Effector memory CD4-positive, alpha-beta T cell (primary cell): ENCODE data around the gene ATF6.
"Not testable (repeated sequence)": the region's sequence is repeated elsewhere in the genome, so short reads cannot be mapped to it uniquely, and the experiment has no call there.

Experiments used
- DNase-seq, 3 donors: peaks; one replicate each; pipeline ENCODE4 v3.0.0-alpha.2; 2020
- H3K27ac ChIP-seq: 2 replicates; pipeline ENCODE4 v1.7.0; 2013; ENCODE audit warnings: mild to moderate bottlenecking, low read length, moderate library complexity; ENCODE audit not compliant: insufficient read depth, poor library complexity, severe bottlenecking
- H3K27me3 ChIP-seq: replicated peaks from 2 replicates; pipeline ENCODE4 v1.7.0; 2013; ENCODE audit warnings: mild to moderate bottlenecking, low read length; ENCODE audit not compliant: insufficient read depth, control insufficient read depth, poor library complexity, severe bottlenecking
- H3K36me3 ChIP-seq: 2 replicates; pipeline ENCODE4 v1.7.0; 2013; ENCODE audit warnings: mild to moderate bottlenecking, low read length, moderate library complexity; ENCODE audit not compliant: control insufficient read depth, insufficient read depth
- H3K4me1 ChIP-seq: 2 replicates; pipeline ENCODE4 v1.7.0; 2013; ENCODE audit warnings: low read length, mild to moderate bottlenecking; ENCODE audit not compliant: control insufficient read depth, insufficient read depth, poor library complexity, severe bottlenecking
- H3K4me3 ChIP-seq: 2 replicates; pipeline ENCODE4 v1.7.0; 2013; ENCODE audit warnings: low read length, low read depth, mild to moderate bottlenecking; ENCODE audit not compliant: insufficient read depth, poor library complexity, severe bottlenecking
- H3K9me3 ChIP-seq: 2 replicates; pipeline ENCODE4 v1.7.0; 2013; ENCODE audit warnings: mild to moderate bottlenecking, low read length, moderate library complexity; ENCODE audit not compliant: control insufficient read depth

The ATF6 gene

DNA sequence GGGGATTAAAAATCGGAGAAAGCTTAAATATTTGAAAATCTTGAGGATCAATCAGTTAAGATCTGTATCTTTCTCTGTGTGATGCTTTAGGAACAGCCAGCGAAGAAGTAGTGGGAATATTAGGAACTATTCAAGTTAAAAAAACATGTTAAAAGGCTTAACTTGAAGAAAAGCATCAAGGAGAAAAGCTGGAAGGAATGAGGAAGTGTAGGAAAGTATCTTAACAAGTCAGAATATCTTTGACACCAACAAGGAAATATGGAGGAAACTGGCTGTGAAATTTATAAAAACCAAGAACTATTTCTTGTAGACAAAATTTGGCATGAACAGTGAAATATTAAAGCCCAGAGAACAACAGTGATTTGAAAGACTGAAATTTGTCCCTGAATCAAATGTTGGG, 60.4 kb downstream of the ATF6 start:
- H3K27ac ChIP-seq = no peak overlapping the region
- no peaks in the 10 kb centered on the region for H3K9me3 ChIP-seq
- no peak overlapping the region for H3K4me3 ChIP-seq
- H3K36me3 ChIP-seq = peaks cover 14% of the 10 kb centered on the region
- no peaks in the 10 kb centered on the region for H3K27me3 ChIP-seq
- no peaks in the 10 kb centered on the region for H3K4me1 ChIP-seq
- DNase-seq = no peak

DNA sequence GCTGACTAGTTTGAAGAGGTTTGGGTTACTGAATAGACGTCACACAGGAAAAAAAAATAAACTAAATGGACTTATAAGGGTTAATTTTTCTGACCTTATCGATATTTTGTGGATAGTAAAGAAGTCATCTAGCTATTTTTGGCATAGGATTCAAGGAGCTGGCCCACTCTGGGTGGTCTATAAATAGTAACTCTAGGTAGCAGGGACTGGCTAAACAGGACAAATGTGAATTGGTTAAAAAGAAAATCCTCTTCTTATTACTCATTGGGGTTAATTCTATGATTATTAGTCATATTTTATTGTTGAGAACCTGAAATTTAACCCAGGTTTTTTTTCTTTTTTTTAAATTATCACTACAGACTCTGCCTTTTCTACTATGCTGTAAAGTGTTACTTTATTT, 61.7 kb downstream of the ATF6 start:
- H3K9me3 ChIP-seq = no peaks in the 10 kb centered on the region
- H3K27me3 ChIP-seq = no peaks in the 10 kb centered on the region
- H3K27ac ChIP-seq = no peak overlapping the region
- H3K4me1 ChIP-seq = no peaks in the 10 kb centered on the region
- no peak for DNase-seq
- H3K4me3 ChIP-seq = no peak overlapping the region
- H3K36me3 ChIP-seq = peaks cover 10% of the 10 kb centered on the region

DNA sequence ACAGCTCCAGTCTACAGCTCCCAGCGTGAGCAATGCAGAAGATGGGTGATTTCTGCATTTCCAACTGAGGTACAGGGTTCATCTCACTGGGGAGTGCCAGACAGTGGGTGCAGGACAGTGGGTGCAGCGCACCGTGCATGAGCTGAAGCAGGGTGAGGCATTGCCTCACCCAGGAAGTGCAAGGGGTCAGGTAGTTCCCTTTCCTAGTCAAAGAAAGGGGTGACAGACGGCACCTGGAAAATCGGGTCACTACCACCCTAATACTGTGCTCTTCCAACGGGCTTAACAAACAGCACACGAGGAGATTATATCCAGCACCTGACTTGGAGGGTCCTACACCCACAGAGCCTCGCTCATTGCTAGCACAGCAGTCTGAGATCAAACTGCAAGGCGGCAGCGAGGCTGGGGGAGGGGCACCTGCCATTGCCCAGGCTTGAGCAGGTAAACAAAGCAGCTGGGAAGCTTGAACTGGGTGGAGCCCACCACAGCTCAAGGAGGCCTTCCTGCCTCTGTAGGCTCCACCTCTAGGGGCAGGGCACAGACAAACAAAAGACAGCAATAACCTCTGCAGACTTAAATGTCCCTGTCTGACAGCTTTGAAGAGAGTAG, 66.3 kb downstream of the ATF6 start:
- not testable (repeated sequence) for H3K36me3 ChIP-seq, H3K27me3 ChIP-seq, H3K4me3 ChIP-seq, H3K4me1 ChIP-seq, H3K27ac ChIP-seq, DNase-seq, H3K9me3 ChIP-seq

DNA sequence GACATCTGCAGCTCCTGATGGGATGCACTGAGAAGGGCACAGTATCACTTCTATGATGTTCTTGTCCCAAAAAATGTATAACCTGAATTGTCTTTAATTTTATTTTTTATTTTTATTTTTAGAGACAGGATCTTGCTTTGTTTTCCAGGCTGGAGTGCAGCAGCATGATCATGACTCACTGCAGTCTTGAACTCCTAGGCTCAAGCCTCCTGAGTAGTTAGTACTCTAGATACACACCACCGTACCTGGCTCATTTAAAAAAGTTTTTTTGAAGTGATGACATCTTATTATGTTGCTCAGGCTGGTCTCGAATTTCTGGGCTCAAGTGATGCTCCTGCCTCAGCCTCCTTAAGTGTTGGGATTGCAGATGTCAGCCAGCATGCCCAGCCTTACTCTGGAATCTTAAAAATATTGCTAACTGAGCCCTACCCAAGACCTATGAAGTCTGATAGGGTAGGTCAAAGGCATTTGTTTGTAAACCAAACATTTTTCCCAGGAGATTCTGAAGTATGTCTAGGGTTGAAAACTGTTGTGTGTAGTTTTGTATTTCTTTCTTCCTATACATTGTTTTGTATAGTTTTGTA, 68.9 kb downstream of the ATF6 start:
- Histone ChIP-seq H3K36me3 (peaks cover 3% of the 10 kb centered on the region), H3K9me3 (no peaks in the 10 kb centered on the region), H3K27ac (no peak overlapping the region), H3K4me3 (no peak overlapping the region), H3K27me3 (no peaks in the 10 kb centered on the region), H3K4me1 (no peaks in the 10 kb centered on the region)
- DNase-seq = no peak

DNA sequence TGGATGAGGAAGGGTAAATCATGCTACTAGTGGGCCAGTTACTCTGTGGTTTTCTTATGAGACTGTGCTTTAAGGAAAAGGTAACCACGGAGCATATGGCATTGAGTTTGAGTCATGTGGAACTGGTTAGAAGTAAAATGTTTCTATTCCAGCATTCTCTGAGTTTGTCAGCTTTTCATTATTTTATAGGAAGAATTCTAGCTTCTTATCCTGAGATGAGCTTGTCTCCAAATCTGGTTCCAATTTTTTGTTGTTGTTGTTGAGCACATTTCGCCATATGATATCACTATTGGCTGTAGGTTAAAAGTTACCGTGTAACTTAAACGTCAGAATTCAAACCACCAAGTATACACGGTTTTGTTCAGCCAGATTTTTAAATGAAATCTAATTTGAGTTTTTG, 69.9 kb downstream of the ATF6 start:
- Histone ChIP-seq H3K9me3 (no peaks in the 10 kb centered on the region), H3K36me3 (peaks cover 3% of the 10 kb centered on the region), H3K27me3 (no peaks in the 10 kb centered on the region), H3K4me3 (no peak overlapping the region), H3K4me1 (no peaks in the 10 kb centered on the region), H3K27ac (no peak overlapping the region)
- no peak for DNase-seq

DNA sequence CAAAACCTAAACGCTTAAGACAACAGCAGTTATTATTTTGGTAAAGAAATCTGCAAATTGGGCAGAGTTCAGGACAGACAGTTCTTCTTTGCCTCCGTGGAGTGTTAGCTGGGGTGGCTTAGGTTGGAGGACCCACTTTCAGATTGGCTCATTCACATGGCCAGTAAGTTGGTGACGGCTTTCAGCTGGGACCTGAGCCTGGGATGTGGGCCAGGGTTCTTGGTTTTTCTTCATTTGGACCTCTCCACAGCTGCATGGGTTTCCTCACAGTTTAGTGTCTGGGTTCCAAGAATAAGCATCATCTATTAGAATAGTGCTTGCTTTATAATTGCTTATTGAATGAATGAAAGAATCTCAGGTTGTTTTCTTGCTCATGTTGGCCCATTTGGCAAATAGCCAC, 72.2 kb downstream of the ATF6 start:
- H3K36me3 ChIP-seq = peaks cover 4% of the 10 kb centered on the region
- no peaks in the 10 kb centered on the region for H3K27me3 ChIP-seq
- H3K27ac ChIP-seq = no peak overlapping the region
- DNase-seq = no peak
- no peak overlapping the region for H3K4me3 ChIP-seq
- H3K9me3 ChIP-seq = no peaks in the 10 kb centered on the region
- no peaks in the 10 kb centered on the region for H3K4me1 ChIP-seq

DNA sequence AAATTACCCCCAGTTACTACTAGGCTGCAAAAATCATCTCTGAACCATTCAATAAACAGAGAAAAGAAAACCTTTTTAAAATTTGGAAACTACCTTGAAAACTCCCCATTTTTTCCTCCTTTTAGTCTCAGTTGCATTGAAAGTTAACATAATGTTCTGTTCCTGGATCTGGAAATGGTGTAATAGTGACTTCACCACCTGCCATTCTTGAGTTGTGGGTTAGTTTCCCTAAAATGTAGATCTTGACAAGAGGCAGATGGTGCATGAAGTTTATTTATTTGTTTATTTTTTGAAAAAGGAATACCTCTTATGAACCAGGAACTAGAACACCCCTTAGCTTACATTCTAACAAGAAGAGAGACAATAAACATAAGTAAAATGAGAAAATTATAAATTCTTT, 72.8 kb downstream of the ATF6 start:
- Histone ChIP-seq H3K36me3 (peaks cover 6% of the 10 kb centered on the region), H3K9me3 (no peaks in the 10 kb centered on the region), H3K27ac (no peak overlapping the region), H3K4me1 (no peaks in the 10 kb centered on the region), H3K27me3 (no peaks in the 10 kb centered on the region), H3K4me3 (no peak overlapping the region)
- DNase-seq = no peak

DNA sequence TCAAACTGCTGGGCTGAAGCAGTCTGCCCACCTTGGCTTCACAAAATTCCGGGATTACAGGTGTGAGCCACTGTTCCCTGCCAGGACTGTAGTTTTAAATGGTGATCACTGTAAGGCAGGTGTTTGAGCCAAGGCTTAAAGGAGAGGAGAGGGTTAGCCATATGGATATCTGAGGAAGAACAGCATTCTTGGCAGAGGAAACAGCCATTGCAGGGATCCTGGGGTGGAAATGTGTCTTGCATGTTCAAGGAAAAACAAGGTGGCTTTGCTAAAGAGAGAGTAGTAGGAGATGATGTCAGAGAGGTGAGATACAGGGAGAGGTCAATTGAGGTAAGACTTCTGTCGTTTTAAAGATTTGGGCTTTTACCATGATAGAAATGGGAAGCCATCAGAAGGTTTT, 73.5 kb downstream of the ATF6 start:
- peaks cover 6% of the 10 kb centered on the region for H3K36me3 ChIP-seq
- H3K4me3 ChIP-seq = no peak overlapping the region
- H3K9me3 ChIP-seq = no peaks in the 10 kb centered on the region
- no peaks in the 10 kb centered on the region for H3K27me3 ChIP-seq
- no peak for DNase-seq
- no peak overlapping the region for H3K27ac ChIP-seq
- H3K4me1 ChIP-seq = no peaks in the 10 kb centered on the region

DNA sequence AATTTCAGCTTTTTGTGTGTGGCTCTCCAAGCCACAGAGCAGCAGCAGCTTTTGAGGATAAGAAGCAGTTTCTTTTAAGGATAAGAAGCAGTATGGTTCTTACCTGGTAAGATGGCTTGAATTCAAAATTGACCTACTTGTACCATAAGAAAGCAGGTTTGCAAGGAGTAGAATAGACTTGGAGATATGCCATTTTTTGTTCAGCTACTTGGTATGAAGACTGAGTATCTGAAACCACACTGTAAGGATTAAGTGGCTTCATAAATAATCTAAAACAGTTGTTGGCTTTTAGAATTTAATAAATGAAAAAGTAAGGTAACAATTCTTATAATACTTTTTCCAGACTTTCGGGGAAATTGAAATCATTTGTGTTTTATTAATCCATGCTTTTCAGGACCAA, 74.2 kb downstream of the ATF6 start:
- DNase-seq = no peak
- no peak overlapping the region for H3K27ac ChIP-seq
- H3K9me3 ChIP-seq = no peaks in the 10 kb centered on the region
- H3K36me3 ChIP-seq = peaks cover 6% of the 10 kb centered on the region
- H3K27me3 ChIP-seq = no peaks in the 10 kb centered on the region
- H3K4me1 ChIP-seq = no peaks in the 10 kb centered on the region
- no peak overlapping the region for H3K4me3 ChIP-seq

DNA sequence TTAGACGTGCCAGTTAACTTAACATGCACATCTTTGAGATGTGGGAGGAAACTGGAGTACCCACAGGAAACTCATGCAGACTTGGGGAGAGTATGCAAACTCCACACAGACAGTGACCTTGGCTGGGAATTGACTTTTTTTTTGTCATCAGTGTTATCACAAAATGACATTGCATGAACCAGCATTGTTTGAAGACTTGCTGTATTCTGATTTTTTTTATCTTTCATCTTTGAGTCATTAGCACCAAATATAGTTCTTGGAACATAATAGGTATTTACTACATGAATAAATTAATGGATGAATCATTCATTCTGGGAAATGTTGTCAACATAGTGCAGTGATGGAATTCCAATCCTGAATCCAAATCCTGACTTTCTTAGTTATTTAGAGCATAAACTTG, 77.0 kb downstream of the ATF6 start:
- Histone ChIP-seq H3K9me3 (no peaks in the 10 kb centered on the region), H3K27me3 (no peaks in the 10 kb centered on the region), H3K4me1 (no peaks in the 10 kb centered on the region), H3K36me3 (peaks cover 8% of the 10 kb centered on the region), H3K4me3 (no peak overlapping the region), H3K27ac (no peak overlapping the region)
- DNase-seq = no peak
